ENCODE data around the gene CST5.

GRCh38 chr20:23875606-23876237 lies 3.8 kb downstream of the CST5 start:
- TF ChIP-seq CTCF (IDR thresholded peaks at IDR 0.05; ENCODE audit: low read length): no peak
- TF ChIP-seq EZH2 (optimal IDR thresholded peaks at IDR 0.05; ENCODE audit: low read depth, low read length): no peak
